Left ventricle myocardium inferior (tissue), 1 donor: Measurements from ENCODE around the gene FDXR. TPM values are rescaled to one million over a fixed set of nuclear protein-coding genes. Genes with fewer than 3 reads are reported as not detected.

Experiments
- DNase-seq: peaks from one replicate; pipeline ENCODE4 v3.0.0-alpha.2; 2020
- H3K27ac ChIP-seq: fragments of 200-600 bp; replicated peaks from 2 replicates; pipeline ENCODE4 v1.8.0; 2021
- H3K27me3 ChIP-seq: fragments of 200-600 bp; 2 replicates; pipeline ENCODE4 v1.8.0; 2021; ENCODE audit warnings: low read depth
- H3K36me3 ChIP-seq: fragments of 200-600 bp; 2 replicates; pipeline ENCODE4 v1.8.0; 2021
- H3K4me1 ChIP-seq: fragments of 200-600 bp; 2 replicates; pipeline ENCODE4 v1.8.0; 2021
- H3K4me3 ChIP-seq: fragments of 200-600 bp; 2 replicates; pipeline ENCODE4 v1.8.0; 2021; ENCODE audit warnings: mild to moderate bottlenecking, moderate library complexity
- H3K9me3 ChIP-seq: fragments of 200-600 bp; replicated peaks from 2 replicates; pipeline ENCODE4 v1.8.0; 2021
- CTCF ChIP-seq: fragments of 200-600 bp; IDR thresholded peaks from 2 replicates; pipeline ENCODE4 v1.8.0; 2021; ENCODE audit warnings: antibody characterized with exemption, mild to moderate bottlenecking, borderline replicate concordance
- intact Hi-C: fragments of 100-400 bp; cut with micrococcal nuclease; formaldehyde crosslinking; loops from one replicate; pipeline ENCODE4 v1.11.0; 2022
- total RNA-seq: library from RNA; stranded (reverse); fragmentation: NEBNext Ultra II Directional; extraction: Animal tissue kit (Norgen Biotek cat#: 25700); gene quantifications from one replicate; pipeline ENCODE4 v1.2.1, GENCODE V29; 2021
- donor health status: DM: no; HTN: yes; CAD: no; lungs with severe emphysema.

Gene FDXR
- total RNA-seq, 1 donor from 2014 or later: 5.7 TPM

GRCh38 chr17:74883241-74883745 lies 10.5 kb upstream of the FDXR start:
- DNase-seq: no peak
- Histone ChIP-seq H3K27me3 (peaks cover 41% of the 10 kb centered on the region), H3K4me3 (no peak overlapping the region), H3K4me1 (peaks cover 4% of the 10 kb centered on the region), H3K36me3 (no peaks in the 10 kb centered on the region), H3K9me3 (no peaks in the 10 kb centered on the region), H3K27ac (no peak overlapping the region)
- intact Hi-C loops: no loop called here
- TF ChIP-seq CTCF: no peak

- Histone ChIP-seq H3K27me3 (peaks cover 38% of the 10 kb centered on the region), H3K36me3 (no peaks in the 10 kb centered on the region), H3K4me1 (peaks cover 10% of the 10 kb centered on the region), H3K27ac (no peak overlapping the region), H3K9me3 (no peaks in the 10 kb centered on the region), H3K4me3 (no peak overlapping the region)
- intact Hi-C loops: no loop called here
- DNase-seq: no peak
- no peak for TF ChIP-seq CTCF
Measured at GRCh38 chr17:74882517-74883240, 9.9 kb upstream of the FDXR start.

GRCh38 chr17:74881073-74881472 lies 8.3 kb upstream of the FDXR start:
- Histone ChIP-seq H3K27me3 (peaks cover 22% of the 10 kb centered on the region), H3K4me3 (no peak overlapping the region), H3K4me1 (peaks cover 20% of the 10 kb centered on the region), H3K27ac (no peak overlapping the region), H3K9me3 (no peaks in the 10 kb centered on the region), H3K36me3 (no peaks in the 10 kb centered on the region)
- no peak for DNase-seq
- intact Hi-C loops: no loop called here
- no peak for TF ChIP-seq CTCF

GRCh38 chr17:74879308-74879707 lies 6.5 kb upstream of the FDXR start:
- peaks cover 20% of the 10 kb centered on the region for H3K4me1 ChIP-seq
- no peak overlapping the region for H3K27ac ChIP-seq
- no peaks in the 10 kb centered on the region for H3K9me3 ChIP-seq
- TF ChIP-seq CTCF: no peak
- no peak overlapping the region for H3K4me3 ChIP-seq
- no peaks in the 10 kb centered on the region for H3K36me3 ChIP-seq
- intact Hi-C loops: no loop called here
- H3K27me3 ChIP-seq: peaks cover 8% of the 10 kb centered on the region
- DNase-seq: no peak

GRCh38 chr17:74878658-74879057 lies 5.9 kb upstream of the FDXR start:
- no peak overlapping the region for H3K27ac ChIP-seq
- DNase-seq: no peak

More at GRCh38 chr17:74878658-74879057, 5.9 kb upstream of the FDXR start:
- intact Hi-C loops: no loop called here
- peaks cover 27% of the 10 kb centered on the region for H3K4me1 ChIP-seq
- no peaks in the 10 kb centered on the region for H3K9me3 ChIP-seq
- H3K36me3 ChIP-seq: no peaks in the 10 kb centered on the region
- H3K4me3 ChIP-seq: no peak overlapping the region
- TF ChIP-seq CTCF: no peak
- peaks cover 8% of the 10 kb centered on the region for H3K27me3 ChIP-seq
